Stimulated activated naive B cell treated with anti-CD40 and anti-IgM and Interleukin-4, amounts not matched to agents 10 μg/mL and 1 μg/mL and 100 μg/mL, for 72 hours (primary cell): ENCODE results near the gene CDC42BPB.

Experiments
- ATAC-seq, 2 donors: fragments of 150-1000 bp; cut with Tn5 transposase; replicated peaks; 2 replicates each; pipeline ENCODE4 v1.10.0; 2021; ENCODE audit warnings: moderate library complexity in 1 of 2
- DNase-seq: peaks from one replicate; pipeline ENCODE4 v3.0.0; 2021
- H3K27ac Mint-ChIP-seq: one replicate; pipeline ENCODE4 v1.8.0; 2022; ENCODE audit warnings: mild to moderate bottlenecking, mixed read lengths
- H3K27me3 Mint-ChIP-seq, 2 donors: one replicate each; pipeline ENCODE4 v1.8.0; 2022; ENCODE audit warnings: mixed read lengths in 2 of 2
- H3K36me3 Mint-ChIP-seq, 2 donors: one replicate each; pipeline ENCODE4 v1.8.0; 2022; ENCODE audit warnings: mixed read lengths in 2 of 2, mild to moderate bottlenecking in 1 of 2
- H3K4me1 Mint-ChIP-seq, 2 donors: one replicate each; pipeline ENCODE4 v1.8.0; 2022; ENCODE audit warnings: mixed read lengths in 2 of 2, mild to moderate bottlenecking in 1 of 2
- H3K4me3 Mint-ChIP-seq, 2 donors: one replicate each; pipeline ENCODE4 v1.8.0; 2022; ENCODE audit warnings: mild to moderate bottlenecking in 2 of 2, mixed read lengths in 2 of 2, moderate library complexity in 1 of 2
- H3K9me3 Mint-ChIP-seq, 2 donors: one replicate each; pipeline ENCODE4 v1.8.0; 2022; ENCODE audit warnings: mixed read lengths in 2 of 2, mild to moderate bottlenecking in 1 of 2

The CDC42BPB gene

DNA sequence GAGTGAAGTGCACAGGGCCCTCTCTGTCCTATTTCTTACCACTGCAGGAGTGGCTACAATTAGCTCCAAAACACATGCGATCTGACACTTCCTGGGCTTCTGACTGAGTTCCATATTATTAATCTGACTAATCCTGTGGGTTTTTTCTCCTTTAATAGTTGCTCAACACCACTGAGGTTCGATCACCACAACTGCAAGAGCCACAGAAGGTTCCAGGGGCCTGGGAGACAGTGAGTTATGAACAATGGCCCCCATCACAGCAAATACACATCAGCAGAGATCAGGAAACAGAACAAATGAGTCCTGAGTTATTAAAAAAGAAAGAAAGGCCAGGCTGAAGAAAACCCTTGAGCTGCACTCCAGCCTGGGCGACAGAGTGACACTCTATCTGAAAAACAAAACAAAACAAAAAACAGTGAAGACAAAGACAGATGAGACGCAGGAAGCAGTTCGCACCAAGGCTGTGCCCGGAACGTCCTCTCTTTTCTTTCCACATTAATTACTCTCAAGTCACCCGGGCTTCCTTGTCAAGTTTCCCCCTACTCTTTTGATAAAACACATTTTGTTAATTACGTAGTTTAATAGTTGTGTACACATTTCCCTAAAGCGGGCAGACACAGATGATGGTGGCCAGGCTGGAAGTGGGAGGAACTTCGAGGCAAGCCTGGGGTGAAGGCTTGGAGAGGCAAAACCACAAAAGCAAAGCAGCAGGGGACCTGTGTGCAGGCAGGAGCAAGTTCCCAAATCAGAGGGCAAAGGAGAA is 42.7 kb downstream of the CDC42BPB start:
- H3K27ac Mint-ChIP-seq = no peak overlapping the region

GRCh38 chr14:103013028-103013427 is 44.3 kb downstream of the CDC42BPB start:
- Mint-ChIP-seq H3K36me3 (peaks cover 14 to 28% of the 10 kb centered on the region in 2 donors), H3K4me1 (peaks cover 8 to 14% of the 10 kb centered on the region in 2 donors), H3K4me3 (no peak overlapping the region), H3K27me3 (no peaks in the 10 kb centered on the region), H3K9me3 (no peaks in the 10 kb centered on the region), H3K27ac (no peak overlapping the region)
- DNase-seq = no peak
- ATAC-seq = no peak

More for the DNA sequence above, 42.7 kb downstream of the CDC42BPB start:
- DNase-seq = no peak
- ATAC-seq = peak; percentile 31 to 36
- H3K9me3 Mint-ChIP-seq = no peaks in the 10 kb centered on the region
- no peak overlapping the region for H3K4me3 Mint-ChIP-seq
- peaks cover 9 to 23% of the 10 kb centered on the region in 2 donors for H3K36me3 Mint-ChIP-seq
- H3K27me3 Mint-ChIP-seq = no peaks in the 10 kb centered on the region
- peaks cover 10 to 14% of the 10 kb centered on the region in 2 donors for H3K4me1 Mint-ChIP-seq

DNA sequence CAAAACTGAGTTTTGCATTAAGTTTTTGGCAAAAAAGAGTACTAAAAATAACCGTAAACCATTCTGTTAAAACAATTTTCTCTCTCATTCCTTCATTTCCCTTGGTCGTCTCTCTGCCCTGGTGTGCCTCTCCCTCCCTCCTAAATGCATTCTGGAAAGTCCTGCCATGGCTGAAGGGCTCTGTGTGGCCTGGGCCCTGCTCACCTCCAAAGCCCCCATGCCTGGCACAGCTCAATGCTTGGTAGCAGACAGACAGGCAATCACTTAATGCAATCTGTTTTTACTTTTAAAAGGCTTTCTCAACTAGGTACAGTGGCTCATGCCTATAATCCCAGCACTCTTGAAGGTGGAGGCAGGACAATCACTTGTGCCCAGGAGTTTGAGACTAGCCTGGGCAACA is 47.8 kb downstream of the CDC42BPB start:
- ATAC-seq = no peak
- Mint-ChIP-seq H3K27me3 (no peaks in the 10 kb centered on the region), H3K4me3 (no peak overlapping the region), H3K36me3 (peaks cover 28 to 41% of the 10 kb centered on the region in 2 donors), H3K9me3 (no peaks in the 10 kb centered on the region), H3K4me1 (peaks cover 4% of the 10 kb centered on the region in 2 donors), H3K27ac (no peak overlapping the region)
- no peak for DNase-seq

GRCh38 chr14:103008768-103009357 is 48.5 kb downstream of the CDC42BPB start:
- H3K27ac Mint-ChIP-seq = no peak overlapping the region
- no peak for ATAC-seq

GRCh38 chr14:103008126-103008525 is 49.2 kb downstream of the CDC42BPB start:
- Mint-ChIP-seq H3K4me3 (no peak overlapping the region), H3K4me1 (peaks cover 0 to 3% of the 10 kb centered on the region in 2 donors), H3K36me3 (peaks cover 34 to 46% of the 10 kb centered on the region in 2 donors), H3K27me3 (no peaks in the 10 kb centered on the region), H3K9me3 (no peaks in the 10 kb centered on the region), H3K27ac (peak overlapping the region; percentile 25)
- ATAC-seq (no peak), DNase-seq (no peak)

More at GRCh38 chr14:103008768-103009357, 48.5 kb downstream of the CDC42BPB start:
- H3K36me3 Mint-ChIP-seq = peaks cover 34 to 41% of the 10 kb centered on the region in 2 donors
- DNase-seq = no peak
- H3K27me3 Mint-ChIP-seq = no peaks in the 10 kb centered on the region
- no peak overlapping the region for H3K4me3 Mint-ChIP-seq
- no peaks in the 10 kb centered on the region for H3K9me3 Mint-ChIP-seq
- H3K4me1 Mint-ChIP-seq = peaks cover 0 to 3% of the 10 kb centered on the region in 2 donors

- H3K4me1 Mint-ChIP-seq = peaks cover 0 to 3% of the 10 kb centered on the region in 2 donors
- H3K27ac Mint-ChIP-seq = no peak overlapping the region
- peaks cover 34 to 46% of the 10 kb centered on the region in 2 donors for H3K36me3 Mint-ChIP-seq
- ATAC-seq = no peak
- no peak overlapping the region for H3K4me3 Mint-ChIP-seq
- no peak for DNase-seq
- no peaks in the 10 kb centered on the region for H3K9me3 Mint-ChIP-seq
- H3K27me3 Mint-ChIP-seq = no peaks in the 10 kb centered on the region
Measured at GRCh38 chr14:103007555-103007954, 49.8 kb downstream of the CDC42BPB start.

- DNase-seq = no peak
- no peaks in the 10 kb centered on the region for H3K27me3 Mint-ChIP-seq
- H3K27ac Mint-ChIP-seq = no peak overlapping the region
- H3K9me3 Mint-ChIP-seq = no peaks in the 10 kb centered on the region
- H3K4me1 Mint-ChIP-seq = peaks cover 4 to 6% of the 10 kb centered on the region in 2 donors
- peaks cover 38 to 49% of the 10 kb centered on the region in 2 donors for H3K36me3 Mint-ChIP-seq
- ATAC-seq = no peak
- no peak overlapping the region for H3K4me3 Mint-ChIP-seq
Measured at GRCh38 chr14:103006991-103007520, 50.3 kb downstream of the CDC42BPB start.

DNA sequence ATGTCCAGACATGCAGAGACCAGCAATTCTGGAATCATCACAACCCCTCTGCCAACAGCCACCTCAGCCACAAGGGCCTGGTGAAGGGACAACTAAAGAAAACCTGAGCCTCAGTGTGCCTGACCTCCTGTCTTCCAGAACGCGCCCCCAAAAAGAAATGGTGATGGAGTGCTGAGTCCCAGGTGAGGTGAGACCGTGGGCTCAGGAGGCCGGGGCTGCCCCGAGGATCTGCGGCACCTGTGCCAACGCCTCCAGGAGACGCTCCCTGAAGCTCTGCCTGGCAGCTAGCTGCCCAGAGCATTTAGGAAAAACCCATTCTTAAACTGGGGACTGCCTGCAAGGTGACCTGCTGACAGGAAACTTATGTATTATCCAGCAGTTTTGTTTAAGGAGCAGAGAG is 51.2 kb downstream of the CDC42BPB start:
- Mint-ChIP-seq H3K4me3 (no peak overlapping the region), H3K27ac (no peak overlapping the region), H3K9me3 (no peaks in the 10 kb centered on the region), H3K27me3 (no peaks in the 10 kb centered on the region), H3K36me3 (peaks cover 36 to 47% of the 10 kb centered on the region in 2 donors), H3K4me1 (peaks cover 8 to 13% of the 10 kb centered on the region in 2 donors)
- no peak for ATAC-seq
- DNase-seq = no peak

DNA sequence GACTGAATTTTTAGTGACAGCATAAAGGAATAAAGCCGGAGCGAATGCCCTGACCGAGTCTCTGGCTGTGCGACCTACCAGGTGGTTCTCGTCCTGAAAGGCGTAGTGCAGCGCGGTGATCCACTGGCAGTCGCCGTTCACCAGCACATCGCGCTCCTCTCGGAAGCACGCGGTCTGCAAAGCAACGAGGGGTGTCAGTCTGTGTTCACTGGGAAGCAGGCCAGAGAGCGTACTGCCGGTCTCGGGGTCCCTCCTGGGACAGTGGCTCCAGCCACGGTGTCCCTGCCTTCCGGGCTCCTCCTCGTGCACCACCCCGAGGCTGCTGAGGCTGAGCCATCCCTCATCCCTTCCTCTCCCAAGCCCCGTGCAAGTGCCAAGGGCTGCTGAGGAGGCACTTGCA is 53.5 kb downstream of the CDC42BPB start:
- Mint-ChIP-seq H3K4me3 (no peak overlapping the region), H3K27me3 (no peaks in the 10 kb centered on the region), H3K9me3 (no peaks in the 10 kb centered on the region), H3K4me1 (peaks cover 8 to 14% of the 10 kb centered on the region in 2 donors), H3K36me3 (peaks cover 47 to 51% of the 10 kb centered on the region in 2 donors), H3K27ac (no peak overlapping the region)
- DNase-seq (no peak), ATAC-seq (no peak)

GRCh38 chr14:103003351-103003615 is 54.1 kb downstream of the CDC42BPB start:
- H3K27ac Mint-ChIP-seq = no peak overlapping the region

GRCh38 chr14:103002578-103003350 is 54.6 kb downstream of the CDC42BPB start:
- no peak overlapping the region for H3K4me3 Mint-ChIP-seq
- H3K4me1 Mint-ChIP-seq = peaks cover 8 to 14% of the 10 kb centered on the region in 2 donors
- peaks cover 48 to 53% of the 10 kb centered on the region in 2 donors for H3K36me3 Mint-ChIP-seq
- ATAC-seq (no peak), DNase-seq (no peak)
- no peaks in the 10 kb centered on the region for H3K9me3 Mint-ChIP-seq
- H3K27ac Mint-ChIP-seq = peak overlapping the region; percentile 31
- H3K27me3 Mint-ChIP-seq = no peaks in the 10 kb centered on the region

More at GRCh38 chr14:103003351-103003615, 54.1 kb downstream of the CDC42BPB start:
- no peak overlapping the region for H3K4me3 Mint-ChIP-seq
- H3K9me3 Mint-ChIP-seq = no peaks in the 10 kb centered on the region
- H3K36me3 Mint-ChIP-seq = peaks cover 49 to 52% of the 10 kb centered on the region in 2 donors
- no peaks in the 10 kb centered on the region for H3K27me3 Mint-ChIP-seq
- ATAC-seq (no peak), DNase-seq (no peak)
- H3K4me1 Mint-ChIP-seq = peaks cover 8 to 14% of the 10 kb centered on the region in 2 donors

DNA sequence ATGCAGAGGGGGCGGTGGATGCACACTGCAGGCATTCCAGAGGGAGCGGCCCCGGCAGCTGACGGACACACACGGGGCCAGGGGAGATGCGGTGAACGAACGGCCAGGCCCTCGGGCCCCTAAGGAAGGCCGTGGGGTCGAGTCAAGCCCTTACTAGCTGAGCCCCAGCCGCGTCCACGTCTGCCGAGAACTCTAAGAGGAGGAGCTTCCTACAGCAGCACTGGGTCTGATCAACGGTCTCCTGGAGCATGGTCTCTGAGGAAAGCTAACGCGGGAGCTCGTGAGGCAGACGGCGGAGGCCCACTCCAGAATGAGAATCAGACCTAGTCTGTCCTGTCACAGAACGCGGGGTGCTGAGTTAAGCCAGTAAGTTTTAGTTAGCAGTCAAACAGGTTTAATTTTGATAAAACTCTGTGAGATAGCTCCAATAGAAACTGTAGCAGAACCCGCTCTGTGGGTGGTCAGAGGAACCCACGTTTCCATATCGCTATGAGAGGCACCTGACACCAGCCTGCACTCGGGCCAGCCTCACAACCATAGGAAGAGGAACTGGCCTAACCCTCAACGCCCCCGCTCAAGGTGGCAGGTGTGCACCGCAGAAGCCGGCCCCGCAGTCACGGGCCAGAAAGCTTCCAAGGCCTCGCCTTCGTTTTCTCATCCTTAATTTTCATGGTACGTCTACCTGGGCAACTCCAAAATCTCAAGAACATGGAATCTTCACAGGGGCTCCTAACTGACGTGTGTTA is 55.5 kb downstream of the CDC42BPB start:
- peaks cover 45 to 53% of the 10 kb centered on the region in 2 donors for H3K36me3 Mint-ChIP-seq
- H3K9me3 Mint-ChIP-seq = no peaks in the 10 kb centered on the region
- H3K27me3 Mint-ChIP-seq = no peaks in the 10 kb centered on the region
- H3K4me3 Mint-ChIP-seq = no peak overlapping the region
- DNase-seq (peak; percentile 26), ATAC-seq (peak; percentile 91 to 96)
- peak overlapping the region; percentile 31 for H3K27ac Mint-ChIP-seq
- H3K4me1 Mint-ChIP-seq = peaks cover 5 to 14% of the 10 kb centered on the region in 2 donors

DNA sequence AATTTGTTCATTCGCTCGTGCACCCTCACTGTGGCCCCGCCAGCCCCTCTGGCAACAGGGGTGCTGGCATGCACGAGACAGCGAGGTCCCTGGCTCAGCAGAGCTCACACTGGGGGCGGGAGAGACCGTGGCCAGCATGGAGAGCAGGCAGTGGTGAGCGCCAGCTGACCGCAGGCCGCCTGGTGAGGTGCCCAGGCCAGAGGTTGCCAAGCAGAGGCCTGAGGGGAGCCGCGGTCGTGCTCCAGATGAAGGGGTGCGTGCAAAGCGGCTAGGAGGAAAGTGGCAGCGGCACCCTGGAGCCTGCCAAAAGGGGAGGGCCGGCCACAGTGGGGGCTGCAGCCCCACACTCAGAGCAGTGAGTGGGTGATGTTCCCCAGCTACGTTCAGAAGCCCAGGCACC is 56.1 kb downstream of the CDC42BPB start:
- DNase-seq (no peak), ATAC-seq (no peak)
- Mint-ChIP-seq H3K36me3 (peaks cover 44 to 54% of the 10 kb centered on the region in 2 donors), H3K27ac (no peak overlapping the region), H3K4me1 (peaks cover 5 to 14% of the 10 kb centered on the region in 2 donors), H3K4me3 (no peak overlapping the region), H3K9me3 (no peaks in the 10 kb centered on the region), H3K27me3 (no peaks in the 10 kb centered on the region)
